Activated CD8-positive, alpha-beta memory T cell treated with anti-CD3 and anti-CD28 coated beads, Interleukin-2, amount 50 U/mL, for 24 hours (primary cell): ENCODE data around the gene PLEKHA4.
"Not testable (repeated sequence)": the region's sequence is repeated elsewhere in the genome, so short reads cannot be mapped to it uniquely, and the experiment has no call there.

Experiments used
- DNase-seq: peaks from one replicate; pipeline ENCODE4 v3.0.0-alpha.2; 2020; ENCODE audit errors: extremely low read depth

Gene PLEKHA4

GRCh38 chr19:48862827-48863226, 5.6 kb downstream of the PLEKHA4 start:
- no peak for DNase-seq

GRCh38 chr19:48861313-48861712, 7.1 kb downstream of the PLEKHA4 start:
- no peak for DNase-seq

- DNase-seq = no peak
These were observed 8.5 kb downstream of the PLEKHA4 start for GRCh38 chr19:48859711-48860572.

GRCh38 chr19:48858984-48859710, 9.3 kb downstream of the PLEKHA4 start:
- DNase-seq = peak; percentile 74

- no peak for DNase-seq
These were observed 11.5 kb downstream of the PLEKHA4 start for GRCh38 chr19:48856921-48857320.

- no peak for DNase-seq
These were observed 14.3 kb downstream of the PLEKHA4 start for GRCh38 chr19:48854103-48854502.

GRCh38 chr19:48853483-48853882, 14.9 kb downstream of the PLEKHA4 start:
- DNase-seq = no peak

- no peak for DNase-seq
These were observed 16.1 kb downstream of the PLEKHA4 start for GRCh38 chr19:48852292-48852691.

GRCh38 chr19:48846659-48847058, 21.8 kb downstream of the PLEKHA4 start:
- not testable (repeated sequence) for DNase-seq

- no peak for DNase-seq
These were observed 23.0 kb downstream of the PLEKHA4 start for GRCh38 chr19:48845384-48845783.

- DNase-seq = no peak
These were observed 23.9 kb downstream of the PLEKHA4 start for GRCh38 chr19:48844472-48844871.

- DNase-seq = no peak
These were observed 25.6 kb downstream of the PLEKHA4 start for GRCh38 chr19:48842789-48843162.

GRCh38 chr19:48841571-48841970, 26.8 kb downstream of the PLEKHA4 start:
- no peak for DNase-seq

GRCh38 chr19:48841047-48841446, 27.4 kb downstream of the PLEKHA4 start:
- no peak for DNase-seq

GRCh38 chr19:48837687-48838086, 30.7 kb downstream of the PLEKHA4 start:
- no peak for DNase-seq

- peak; percentile 66 for DNase-seq
These were observed 31.3 kb downstream of the PLEKHA4 start for GRCh38 chr19:48837051-48837524.

GRCh38 chr19:48836089-48837017, 32.1 kb downstream of the PLEKHA4 start, which contains the start of gene HSD17B14:
TSS of gene HSD17B14 (minus strand) at chr19:48836491. CDS start at chr19:48836411, 80 bp downstream.
- DNase-seq = no peak

- peak; percentile 84 for DNase-seq
These were observed 32.7 kb downstream of the PLEKHA4 start for GRCh38 chr19:48835734-48836088.

- no peak for DNase-seq
These were observed 34.4 kb downstream of the PLEKHA4 start for GRCh38 chr19:48833977-48834376.

- no peak for DNase-seq
These were observed 35.4 kb downstream of the PLEKHA4 start for GRCh38 chr19:48833049-48833448.

GRCh38 chr19:48830965-48831364, 37.5 kb downstream of the PLEKHA4 start:
- no peak for DNase-seq

- DNase-seq = no peak
These were observed 38.3 kb downstream of the PLEKHA4 start for GRCh38 chr19:48830088-48830487.
